Measurements from ENCODE around the gene NDST3.
A peak's percentile ranks its signal among the peaks of the same experiment; 100 is the strongest.

NDST3 gene

DNA sequence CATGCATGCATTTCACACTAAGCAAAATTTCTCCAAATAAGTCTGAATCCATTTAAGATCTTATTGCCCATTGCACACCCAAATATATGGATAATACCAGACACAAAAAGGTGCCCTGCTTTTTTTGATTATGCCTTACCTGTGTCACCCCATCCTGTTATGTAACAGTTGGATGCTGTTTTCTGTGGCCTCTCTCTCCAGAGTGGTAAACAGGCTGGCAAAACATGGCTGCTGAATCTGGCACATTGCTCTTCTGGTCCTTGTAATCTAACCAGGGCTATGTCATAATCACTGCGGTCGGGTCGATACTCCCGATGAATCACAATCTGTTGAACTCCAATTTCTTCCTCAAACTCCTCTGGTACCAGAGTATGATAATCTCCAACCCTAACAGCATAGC, 248.4 kb downstream of the NDST3 start:
- no peak overlapping the region for H3K4me2 ChIP-seq (ENCODE audit: low read depth, low read length, poor library complexity, severe bottlenecking)
- no peak for TF ChIP-seq EZH2phosphoT487 (conservative IDR thresholded peaks at IDR 0.05; ENCODE audit: low read length)
- TF ChIP-seq CTCF (IDR thresholded peaks at IDR 0.05; ENCODE audit: insufficient read depth, low read length, poor library complexity, severe bottlenecking), result no peak
- H3K9me3 ChIP-seq (ENCODE audit: insufficient read depth, low read length), result no peaks in the 10 kb centered on the region
- no peaks in the 10 kb centered on the region for H3K27me3 ChIP-seq (ENCODE audit: low read length)
- H3K9ac ChIP-seq (ENCODE audit: low read length), result no peak overlapping the region
- no peaks in the 10 kb centered on the region for H3K9me2 ChIP-seq (replicated peaks; ENCODE audit: insufficient read depth, low read length)
- peak overlapping the region; percentile 87 for H3K27ac ChIP-seq (ENCODE audit: low read depth, low read length)
- H2AFZ ChIP-seq (ENCODE audit: low read depth, low read length, severe bottlenecking), result no peak overlapping the region
- H4K20me1 ChIP-seq (ENCODE audit: low read depth, low read length), result no peaks in the 10 kb centered on the region
- H3K79me2 ChIP-seq (ENCODE audit: insufficient read depth, low read length), result peaks cover 12% of the 10 kb centered on the region
- H3K4me3 ChIP-seq (ENCODE audit: insufficient read depth, low read length, poor library complexity, severe bottlenecking), result no peak overlapping the region
- H3F3A ChIP-seq (ENCODE audit: insufficient read depth), result peaks cover 65% of the 10 kb centered on the region
- H3K36me3 ChIP-seq (ENCODE audit: low read length), result peaks cover 19% of the 10 kb centered on the region

- Histone ChIP-seq H3K9ac (ENCODE audit: low read length) (no peak overlapping the region), H2AFZ (ENCODE audit: low read depth, low read length, severe bottlenecking) (no peak overlapping the region), H3K27me3 (ENCODE audit: low read length) (no peaks in the 10 kb centered on the region), H3K4me3 (ENCODE audit: insufficient read depth, low read length, poor library complexity, severe bottlenecking) (no peak overlapping the region), H3K27ac (ENCODE audit: low read depth, low read length) (0 out of 2 replicates have a peak overlapping the region, but pooled peaks have one; percentile 87), H3K36me3 (ENCODE audit: low read length) (peaks cover 17% of the 10 kb centered on the region), H3K79me2 (ENCODE audit: insufficient read depth, low read length) (peaks cover 7% of the 10 kb centered on the region), H3K9me3 (ENCODE audit: insufficient read depth, low read length) (no peaks in the 10 kb centered on the region), H3K9me2 (replicated peaks; ENCODE audit: insufficient read depth, low read length) (no peaks in the 10 kb centered on the region), H3K4me2 (ENCODE audit: low read depth, low read length, poor library complexity, severe bottlenecking) (no peak overlapping the region), H4K20me1 (ENCODE audit: low read depth, low read length) (no peaks in the 10 kb centered on the region), H3F3A (ENCODE audit: insufficient read depth) (peaks cover 62% of the 10 kb centered on the region)
- no peak for TF ChIP-seq EZH2phosphoT487 (conservative IDR thresholded peaks at IDR 0.05; ENCODE audit: low read length)
- TF ChIP-seq CTCF (IDR thresholded peaks at IDR 0.05; ENCODE audit: insufficient read depth, low read length, poor library complexity, severe bottlenecking), result no peak
Measured at GRCh38 chr4:118284169-118284568, 249.9 kb downstream of the NDST3 start.

DNA sequence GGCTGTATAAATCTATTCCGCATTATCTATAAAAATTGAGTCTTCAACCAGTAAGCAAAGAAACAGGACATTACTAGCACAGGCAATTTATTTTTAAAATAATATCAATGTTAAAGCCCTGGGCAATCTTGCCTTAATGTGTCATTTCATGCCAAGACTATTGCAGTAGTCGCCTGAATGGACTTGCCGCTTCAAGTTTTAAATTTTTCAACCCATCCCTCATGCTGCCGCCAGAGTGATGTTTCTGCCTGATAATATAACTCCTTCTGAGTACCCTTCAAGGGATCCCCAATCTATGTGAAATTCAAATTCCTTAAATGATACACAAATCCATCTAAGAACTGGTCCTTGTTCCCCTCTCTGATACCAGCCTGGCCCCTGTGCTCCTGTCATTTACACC, 251.6 kb downstream of the NDST3 start:
- no peak for TF ChIP-seq CTCF (IDR thresholded peaks at IDR 0.05; ENCODE audit: insufficient read depth, low read length, poor library complexity, severe bottlenecking)
- TF ChIP-seq EZH2phosphoT487 (conservative IDR thresholded peaks at IDR 0.05; ENCODE audit: low read length), result no peak
- Histone ChIP-seq H3K4me2 (ENCODE audit: low read depth, low read length, poor library complexity, severe bottlenecking) (no peak overlapping the region), H3K9me3 (ENCODE audit: insufficient read depth, low read length) (no peaks in the 10 kb centered on the region), H3K36me3 (ENCODE audit: low read length) (no peaks in the 10 kb centered on the region), H3K27me3 (ENCODE audit: low read length) (no peaks in the 10 kb centered on the region), H3K4me3 (ENCODE audit: insufficient read depth, low read length, poor library complexity, severe bottlenecking) (no peak overlapping the region), H3K79me2 (ENCODE audit: insufficient read depth, low read length) (no peaks in the 10 kb centered on the region), H3K27ac (ENCODE audit: low read depth, low read length) (no peak overlapping the region), H4K20me1 (ENCODE audit: low read depth, low read length) (no peaks in the 10 kb centered on the region), H3K9me2 (replicated peaks; ENCODE audit: insufficient read depth, low read length) (no peaks in the 10 kb centered on the region), H2AFZ (ENCODE audit: low read depth, low read length, severe bottlenecking) (no peak overlapping the region), H3K9ac (ENCODE audit: low read length) (no peak overlapping the region), H3F3A (ENCODE audit: insufficient read depth) (peaks cover 44% of the 10 kb centered on the region)

Data from SU-DHL-6 (cell line).